NCI-H128 (cell line): ENCODE measurements around the gene SHD.
A peak's percentile ranks its signal among the peaks of the same experiment; 100 is the strongest.
"Not testable (repeated sequence)": the region's sequence is repeated elsewhere in the genome, so short reads cannot be mapped to it uniquely, and the experiment has no call there.

Experiments used
- DNase-seq: peaks from one replicate; lab custom pipeline; 2025; ENCODE audit not compliant: unreplicated experiment; lab: John Stamatoyannopoulos, UW

Gene SHD

DNA sequence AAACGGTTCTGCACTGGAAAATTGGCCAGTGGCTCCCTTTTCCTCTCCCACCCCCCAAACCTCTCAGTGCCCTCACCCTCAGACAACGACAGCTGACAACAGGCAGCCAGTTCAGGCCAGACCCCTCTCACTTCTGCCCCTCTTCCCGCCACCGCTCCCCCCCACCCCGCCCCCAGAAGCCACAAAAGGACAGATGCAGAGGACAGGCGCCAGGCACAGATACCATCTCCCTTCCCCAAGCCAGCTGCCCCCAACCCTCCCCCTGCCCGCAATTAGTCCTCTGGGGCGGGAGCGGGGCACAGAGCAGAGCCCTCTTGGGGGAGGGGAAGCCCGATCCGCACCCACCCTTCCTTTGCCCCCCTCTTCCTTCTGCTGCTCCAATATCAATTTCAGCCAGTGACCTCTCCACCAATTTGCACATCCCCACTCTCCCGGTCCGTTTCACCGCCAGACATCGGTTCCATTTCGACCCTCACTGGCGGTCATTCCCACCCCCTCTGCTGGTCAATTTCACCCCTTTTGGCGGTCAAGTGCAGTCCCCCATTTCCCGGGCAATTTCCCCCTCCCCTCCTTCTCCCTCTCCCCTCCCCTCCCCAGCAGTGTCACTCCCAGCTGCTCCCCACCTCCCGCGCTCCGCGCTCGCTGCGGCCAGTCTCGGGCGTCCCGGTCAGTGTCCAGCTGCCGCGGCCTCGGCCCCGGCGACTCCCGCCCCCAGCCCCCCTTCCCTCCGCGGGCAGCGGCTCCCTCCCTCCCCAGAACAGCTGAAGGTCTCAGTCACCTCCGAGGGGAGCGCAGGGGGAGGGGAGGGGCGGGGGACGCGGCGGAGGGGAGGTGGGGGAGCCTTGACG is at the start of gene SHD:
Gene SHD (plus strand): TSS at position 848 of the 848 bp plus-strand sequence. CDS start 798 bp downstream, outside the sequence.
- DNase-seq: no peak

GRCh38 chr19:4230237-4230636 is 48.8 kb upstream of the SHD start:
- DNase-seq: not testable (repeated sequence)

GRCh38 chr19:4231521-4231920 is 47.5 kb upstream of the SHD start:
- not testable (repeated sequence) for DNase-seq

GRCh38 chr19:4232139-4232538 is 46.9 kb upstream of the SHD start:
- DNase-seq: not testable (repeated sequence)

DNA sequence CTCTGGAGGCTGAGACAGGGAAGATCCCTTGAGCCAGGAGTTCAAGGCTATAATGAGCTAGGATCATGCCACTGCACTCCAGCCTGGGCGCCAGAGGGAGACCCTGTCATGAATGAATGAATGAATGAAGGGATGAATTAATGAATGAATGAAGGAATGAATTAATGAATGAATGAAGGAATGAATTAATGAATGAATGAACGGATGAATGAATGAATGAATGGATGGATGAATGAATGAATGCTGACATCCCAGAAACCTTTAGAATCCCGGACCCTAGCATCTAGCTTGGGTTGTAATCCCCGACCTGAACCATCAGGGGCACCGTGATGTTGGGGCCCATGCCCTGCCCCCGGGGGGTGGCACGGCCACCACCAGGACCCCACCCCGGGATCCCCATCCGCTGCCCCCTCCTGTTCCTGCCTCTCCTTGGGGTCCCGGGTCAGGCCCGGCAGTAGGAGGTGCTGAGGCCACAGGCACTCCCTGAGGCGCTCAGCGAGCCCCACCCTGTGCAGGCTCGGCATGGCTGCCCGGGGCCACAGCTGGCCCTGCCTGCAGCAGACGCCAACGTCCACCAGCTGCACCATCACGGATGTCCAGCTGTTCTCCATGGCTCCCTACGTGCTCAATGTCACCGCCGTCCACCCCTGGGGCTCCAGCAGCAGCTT is 46.3 kb upstream of the SHD start:
- no peak for DNase-seq

GRCh38 chr19:4233282-4233853 is 45.7 kb upstream of the SHD start:
- peak; percentile 31 for DNase-seq

DNA sequence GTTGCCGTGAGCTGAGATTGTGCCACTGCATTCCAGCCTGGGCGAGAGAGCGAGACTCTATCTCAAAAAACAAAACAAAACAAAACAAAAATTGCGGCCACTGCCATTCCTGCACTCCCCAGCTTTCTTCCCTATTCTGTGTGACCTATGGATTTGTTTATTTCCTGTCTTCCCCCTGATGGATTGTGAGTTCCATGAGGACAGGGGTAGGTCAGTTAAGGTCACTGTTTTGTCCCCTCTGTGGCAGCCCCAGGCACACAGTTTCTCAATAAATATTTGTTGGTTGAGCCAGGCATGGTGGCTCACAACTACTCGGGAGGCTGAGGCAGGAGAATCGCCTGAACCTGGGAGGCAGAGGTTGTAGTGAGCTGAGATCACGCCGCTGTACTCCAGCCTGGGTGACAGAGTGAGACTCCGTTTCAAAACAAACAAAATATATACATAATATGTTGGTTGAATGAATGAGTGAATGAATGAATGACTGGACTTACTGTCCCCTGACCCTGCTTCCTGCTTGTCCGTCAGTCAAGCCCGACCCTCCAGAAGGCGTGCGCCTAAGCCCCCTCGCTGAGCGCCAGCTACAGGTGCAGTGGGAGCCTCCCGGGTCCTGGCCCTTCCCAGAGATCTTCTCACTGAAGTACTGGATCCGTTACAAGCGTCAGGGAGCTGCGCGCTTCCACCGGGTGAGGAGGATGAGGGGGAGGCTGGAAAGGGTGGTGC is 44.8 kb upstream of the SHD start:
- no peak for DNase-seq

DNA sequence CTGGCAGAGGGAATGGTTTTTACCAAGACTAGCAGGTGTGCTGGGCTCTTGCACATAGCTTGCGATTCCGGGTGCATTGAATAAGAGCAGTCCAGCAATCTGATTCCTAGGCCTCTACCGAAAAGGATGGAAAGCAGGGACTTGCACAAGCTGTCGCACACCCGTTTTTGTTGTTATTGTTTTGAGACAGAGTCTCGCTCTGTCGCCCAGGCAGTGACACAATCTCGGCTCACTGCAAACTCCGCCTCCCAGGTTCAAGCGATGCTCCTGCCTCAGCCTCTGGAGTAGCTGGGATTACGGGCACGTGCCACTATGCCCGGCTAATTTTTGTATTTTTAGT is 44.2 kb upstream of the SHD start:
- no peak for DNase-seq

DNA sequence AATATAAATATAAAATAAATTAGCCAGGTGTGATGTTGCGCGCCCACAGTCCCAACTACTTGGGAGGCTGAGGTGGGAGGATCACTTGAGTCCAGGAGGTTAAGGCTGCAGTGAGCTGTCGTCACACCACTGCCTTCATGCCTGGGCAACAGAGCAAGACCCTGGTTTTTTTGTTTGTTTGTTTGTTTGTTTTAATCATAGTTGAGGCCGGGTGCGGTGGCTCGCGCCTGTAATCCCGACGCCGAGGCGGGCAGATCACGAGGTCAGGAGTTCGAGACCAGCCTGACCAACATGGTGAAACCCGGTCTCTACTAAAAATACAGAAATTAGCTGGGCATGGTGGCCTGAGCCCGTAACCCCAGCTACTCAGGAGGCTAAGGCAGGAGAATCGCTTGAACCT is 41.6 kb upstream of the SHD start:
- DNase-seq: not testable (repeated sequence)

- no peak for DNase-seq
These were observed 40.2 kb upstream of the SHD start for GRCh38 chr19:4238831-4239230.

GRCh38 chr19:4241824-4242430 is 37.1 kb upstream of the SHD start:
- no peak for DNase-seq

DNA sequence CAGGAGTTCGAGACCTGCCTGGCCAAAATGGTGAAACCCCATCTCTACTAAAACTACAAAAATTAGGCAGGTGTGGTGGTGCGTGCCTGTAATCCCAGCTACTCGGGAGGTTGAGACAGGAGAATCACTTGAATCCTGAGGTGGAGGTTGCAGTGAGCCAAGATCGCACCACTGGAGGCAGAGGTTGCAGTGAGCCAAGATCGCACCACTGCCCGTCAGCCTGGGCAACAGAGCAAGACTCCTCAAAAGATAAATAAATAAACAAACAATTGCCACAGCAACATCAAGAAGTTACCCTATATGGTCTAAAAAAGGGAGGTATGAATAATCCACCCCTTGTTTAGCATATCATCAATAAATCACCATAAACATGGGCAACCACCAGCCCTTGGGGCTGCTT is 33.1 kb upstream of the SHD start:
- DNase-seq: not testable (repeated sequence)

DNA sequence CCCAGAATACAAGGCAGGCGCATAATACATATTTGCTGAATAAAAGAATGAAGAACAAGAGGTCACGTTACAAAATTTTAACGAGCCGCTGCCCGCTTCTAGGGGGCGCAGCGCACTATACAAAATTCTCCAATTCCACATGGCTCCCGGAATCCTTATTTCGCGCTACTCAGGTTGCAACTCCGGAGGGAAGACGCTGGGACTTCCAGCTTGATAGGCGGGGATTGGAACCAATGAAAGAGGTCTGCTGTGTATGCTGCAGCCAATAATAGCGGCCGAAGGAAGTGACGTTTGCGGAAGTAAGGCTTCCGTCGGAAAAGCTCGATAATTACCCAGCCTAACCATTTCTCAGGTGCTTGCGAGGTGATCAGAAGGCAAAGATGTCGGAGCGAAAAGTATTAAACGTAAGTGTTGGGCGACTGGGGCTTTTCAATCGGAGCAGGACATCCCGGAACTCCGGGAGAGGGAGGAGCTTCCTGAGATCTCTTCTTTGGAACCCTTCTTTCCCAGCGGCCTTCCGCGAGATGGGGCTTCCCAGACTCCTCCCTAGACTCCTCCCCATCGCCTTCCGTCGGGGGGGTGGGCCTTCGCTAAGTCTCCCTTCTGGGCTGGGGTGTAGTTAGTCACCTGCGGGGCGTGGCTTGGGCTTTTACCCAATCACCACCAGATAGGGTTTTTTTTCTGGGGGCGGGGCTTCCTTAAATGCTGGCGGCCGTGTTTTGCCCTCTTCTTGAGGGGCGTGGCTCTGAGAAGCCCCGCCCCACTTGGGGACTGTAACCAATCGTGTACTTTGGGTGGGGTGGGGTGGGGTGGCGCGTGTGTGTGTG is 32.1 kb upstream of the SHD start, which contains the start of gene YJU2:
Gene YJU2 (plus strand): TSS at position 314 of the 827 bp plus-strand sequence. CDS start 67 bp downstream, at position 381.
- peak; percentile 97 for DNase-seq

DNA sequence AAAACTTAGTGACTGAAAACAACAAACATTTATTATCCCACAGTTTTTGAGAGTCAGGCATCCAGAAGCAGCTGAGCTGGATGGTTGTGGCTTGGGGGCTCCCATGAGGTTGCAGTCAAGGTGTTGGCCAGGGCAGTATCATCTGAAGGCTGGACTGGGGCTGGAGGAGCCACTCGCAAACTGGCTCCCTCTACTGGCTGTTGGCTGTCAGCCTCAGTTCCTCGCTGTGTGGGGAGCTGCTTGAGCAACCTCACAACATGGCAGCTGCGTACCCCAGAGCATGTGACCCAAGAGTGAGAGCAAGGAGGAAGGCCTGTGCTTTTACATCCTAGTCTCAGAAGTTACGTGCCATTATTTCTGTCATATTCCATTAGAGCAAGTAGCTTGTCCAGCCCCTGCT is 22.5 kb upstream of the SHD start:
- DNase-seq: no peak

DNA sequence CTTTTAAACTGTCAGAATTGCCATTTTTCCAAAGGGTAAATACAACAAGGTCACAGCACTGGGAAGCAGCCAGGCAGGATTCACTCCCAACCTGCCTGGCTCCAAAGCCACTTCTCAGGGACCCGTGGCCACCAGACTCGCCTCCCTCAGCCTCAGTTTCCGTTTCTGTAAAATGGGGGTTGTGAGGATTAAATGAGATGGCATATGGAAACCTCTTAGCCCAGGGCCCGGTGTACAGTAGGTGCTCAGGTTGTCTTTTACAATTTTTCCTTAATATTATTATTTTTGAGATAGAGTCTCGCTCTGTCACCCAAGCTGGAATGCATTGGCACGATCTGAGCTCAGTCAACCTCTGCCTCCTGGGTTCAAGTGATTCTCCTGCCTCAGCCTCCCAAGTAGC is 22.0 kb upstream of the SHD start:
- no peak for DNase-seq

GRCh38 chr19:4258181-4258580 is 20.9 kb upstream of the SHD start:
- DNase-seq: no peak

DNA sequence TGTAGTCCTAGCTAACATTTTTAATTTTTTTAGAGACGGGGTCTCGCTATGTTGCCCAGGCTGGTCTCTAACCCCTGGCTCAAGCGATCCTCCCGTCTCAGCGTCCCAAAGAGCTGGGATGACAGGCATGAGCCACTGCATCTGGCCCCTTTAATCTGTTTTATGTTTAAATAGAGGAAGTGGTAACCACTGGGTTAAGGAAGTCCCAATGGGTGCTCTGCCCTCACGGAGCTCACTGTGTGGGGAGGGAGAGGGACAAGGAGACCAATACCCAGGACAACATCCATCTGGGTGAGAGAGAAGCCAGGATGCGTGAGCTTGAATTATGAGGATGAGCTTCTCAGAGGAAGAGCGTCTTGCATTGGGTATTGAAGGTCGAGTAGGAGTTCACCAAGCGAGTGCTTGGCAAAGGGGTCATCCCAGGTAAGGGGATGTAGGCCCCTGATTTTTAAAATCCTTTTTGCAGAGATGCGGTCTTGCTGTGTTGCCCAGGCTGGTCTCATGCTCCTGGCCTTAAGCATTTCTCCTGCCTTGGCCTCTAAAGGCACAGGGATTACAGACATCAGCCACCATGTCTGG is 18.4 kb upstream of the SHD start:
- DNase-seq: no peak

GRCh38 chr19:4264812-4265211 is 14.3 kb upstream of the SHD start:
- no peak for DNase-seq

DNA sequence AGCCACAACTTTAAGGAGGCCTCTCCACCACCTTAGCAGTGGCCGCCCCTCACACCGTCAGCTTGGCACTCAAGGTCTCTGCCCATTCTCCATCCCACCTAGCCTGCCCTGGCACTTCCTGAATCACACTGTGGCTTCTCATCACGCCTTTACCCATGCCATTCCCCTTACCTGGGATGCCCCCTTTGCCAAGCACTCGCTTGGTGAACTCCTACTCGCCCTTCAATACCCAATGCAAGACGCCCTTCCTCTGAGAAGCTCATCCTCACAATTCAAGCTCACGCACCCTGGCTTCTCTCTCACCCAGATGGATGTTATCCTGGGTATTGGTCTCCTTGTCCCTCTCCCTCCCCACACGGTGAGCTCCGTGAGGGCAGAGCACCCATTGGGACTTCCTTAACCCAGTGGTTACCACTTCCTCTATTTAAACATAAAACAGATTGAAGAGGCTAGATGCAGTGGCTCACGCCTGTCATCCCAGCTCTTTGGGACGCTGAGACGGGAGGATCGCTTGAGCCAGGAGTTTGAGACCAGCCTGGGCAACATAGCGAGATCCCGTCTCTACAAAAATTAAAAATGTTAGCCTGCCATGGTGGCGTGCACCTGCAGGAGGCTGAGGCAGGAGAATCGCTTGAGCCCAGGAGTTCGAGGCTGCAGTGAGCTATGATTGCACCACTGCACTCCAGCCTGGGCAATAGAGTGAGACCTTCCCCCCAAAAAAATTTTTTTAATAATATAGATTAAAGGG is 12.6 kb upstream of the SHD start:
- DNase-seq: no peak
